GM23338 (cell line): ENCODE results near the gene RPS5. TPM values are rescaled to one million over a fixed set of nuclear protein-coding genes. Genes with fewer than 3 reads are reported as not detected.

ENCODE experiments used
- ATAC-seq: fragments of 200-7000 bp; cut with Tn5 transposase; 3 replicates; pipeline ENCODE4 v1.9.1; 2020
- DNase-seq: peaks from one replicate; pipeline ENCODE4 v3.0.0-alpha.2; 2015; ENCODE audit warnings: low spot score
- H2AFZ ChIP-seq: fragments of 200-600 bp; sonication (generic); 2 replicates; pipeline ENCODE4 v1.8.0; 2016; ENCODE audit warnings: antibody characterized with exemption, mild to moderate bottlenecking, moderate library complexity
- H3F3A ChIP-seq: fragments of 200-600 bp; sonication (generic); replicated peaks from 2 replicates; pipeline ENCODE4 v1.8.0; 2017; ENCODE audit warnings: antibody characterized with exemption, mixed run types, low read depth
- H3K27ac ChIP-seq: fragments of 200-600 bp; sonication (generic); 2 replicates; pipeline ENCODE4 v1.6.1; 2016; ENCODE audit warnings: low read depth
- H3K27me3 ChIP-seq: fragments of 200-600 bp; sonication (generic); 2 replicates; pipeline ENCODE4 v1.8.0; 2016; ENCODE audit warnings: mild to moderate bottlenecking, mixed run types, moderate library complexity; ENCODE audit not compliant: insufficient read depth
- H3K36me3 ChIP-seq: fragments of 200-600 bp; sonication (generic); 2 replicates; pipeline ENCODE4 v1.8.0; 2016; ENCODE audit warnings: mild to moderate bottlenecking; ENCODE audit not compliant: insufficient read depth
- H3K4me1 ChIP-seq: fragments of 200-600 bp; sonication (generic); 2 replicates; pipeline ENCODE4 v1.8.0; 2016; ENCODE audit warnings: mild to moderate bottlenecking, moderate library complexity; ENCODE audit not compliant: insufficient read depth
- H3K4me2 ChIP-seq: fragments of 200-600 bp; sonication (generic); 2 replicates; pipeline ENCODE4 v1.7.1; 2017; ENCODE audit warnings: mixed run types
- H3K4me3 ChIP-seq: fragments of 200-600 bp; sonication (generic); 2 replicates; pipeline ENCODE4 v1.6.1; 2016; ENCODE audit warnings: mixed run types
- H3K79me2 ChIP-seq: fragments of 200-600 bp; sonication (generic); replicated peaks from 2 replicates; pipeline ENCODE4 v1.8.0; 2017; ENCODE audit warnings: mild to moderate bottlenecking; ENCODE audit not compliant: insufficient read depth
- H3K9me2 ChIP-seq: fragments of 200-600 bp; sonication (generic); 2 replicates; pipeline ENCODE4 v1.8.0; 2017; ENCODE audit not compliant: insufficient read depth
- H4K20me1 ChIP-seq: fragments of 200-600 bp; sonication (generic); replicated peaks from 2 replicates; pipeline ENCODE4 v1.8.0; 2017; ENCODE audit warnings: mild to moderate bottlenecking; ENCODE audit not compliant: insufficient read depth
- H3K27ac Mint-ChIP-seq: 2 replicates; pipeline ENCODE4 v1.8.0; 2020; ENCODE audit warnings: inconsistent platforms, mild to moderate bottlenecking, moderate library complexity, mixed read lengths
- H3K27me3 Mint-ChIP-seq: 3 replicates; pipeline ENCODE4 v1.8.0; 2022; ENCODE audit warnings: low read depth, mild to moderate bottlenecking, moderate library complexity, mixed read lengths, inconsistent platforms; ENCODE audit not compliant: insufficient read depth, poor library complexity
- H3K36me3 Mint-ChIP-seq: 3 replicates; pipeline ENCODE4 v1.8.0; 2021; ENCODE audit warnings: low read depth, mild to moderate bottlenecking, inconsistent platforms, moderate library complexity, mixed read lengths
- H3K4me1 Mint-ChIP-seq: 3 replicates; pipeline ENCODE4 v1.8.0; 2020; ENCODE audit warnings: mild to moderate bottlenecking, inconsistent platforms, mixed read lengths
- H3K4me3 Mint-ChIP-seq: 3 replicates; pipeline ENCODE4 v1.8.0; 2021; ENCODE audit warnings: moderate library complexity, mild to moderate bottlenecking, inconsistent platforms, mixed read lengths
- H3K9me3 Mint-ChIP-seq: 3 replicates; pipeline ENCODE4 v1.8.0; 2020; ENCODE audit warnings: moderate library complexity, mild to moderate bottlenecking, inconsistent platforms, mixed read lengths
- CREB1 ChIP-seq: fragments of 250-450 bp; sonication (Bioruptor Pico); IDR thresholded peaks from 2 replicates; pipeline ENCODE4 v1.5.0; 2020; ENCODE audit warnings: low read depth, mild to moderate bottlenecking, moderate library complexity
- EZH2 ChIP-seq: fragments of 200-600 bp; sonication (generic); IDR thresholded peaks from one replicate; pipeline ENCODE4 v1.8.0; 2017; ENCODE audit warnings: antibody characterized with exemption, mild to moderate bottlenecking, low read depth; ENCODE audit not compliant: unreplicated experiment
- EZH2phosphoT487 ChIP-seq: fragments of 200-600 bp; sonication (generic); IDR thresholded peaks from one replicate; pipeline ENCODE4 v1.8.1; 2018; ENCODE audit warnings: antibody characterized with exemption; ENCODE audit not compliant: unreplicated experiment
- JUNB ChIP-seq: IDR thresholded peaks from one replicate; pipeline ENCODE4 v1.6.1; 2016; ENCODE audit warnings: antibody characterized with exemption; ENCODE audit not compliant: unreplicated experiment
- NANOG ChIP-seq: IDR thresholded peaks from 2 replicates; pipeline ENCODE4 v1.6.1; 2016; ENCODE audit warnings: antibody characterized with exemption, borderline replicate concordance
- POLR2AphosphoS5 ChIP-seq: IDR thresholded peaks from 2 replicates; pipeline ENCODE4 v1.6.1; 2016; ENCODE audit warnings: antibody characterized with exemption, low read depth
- STAT1 ChIP-seq: IDR thresholded peaks from one replicate; pipeline ENCODE4 v1.6.1; 2016; ENCODE audit warnings: antibody characterized with exemption; ENCODE audit not compliant: unreplicated experiment
- ZNF114 ChIP-seq: fragments of 250-450 bp; sonication (Bioruptor Pico); IDR thresholded peaks from 2 replicates; pipeline ENCODE4 v1.5.0; 2020; ENCODE audit warnings: mild to moderate bottlenecking, moderate library complexity
- ZNF331 ChIP-seq: fragments of 250-450 bp; sonication (Bioruptor Pico); IDR thresholded peaks from 2 replicates; pipeline ENCODE4 v1.5.0; 2020; ENCODE audit warnings: low read depth, mild to moderate bottlenecking, moderate library complexity
- polyA plus RNA-seq: library from polyadenylated mRNA; unstranded; fragments of >200 nt; fragmentation: Nextera tagmentation; extraction: Ambion mirVana; gene quantifications from 2 replicates; pipeline ENCODE4 v1.2.1, GENCODE V29; 2016
- total RNA-seq: library from RNA; depleted of rRNA; stranded (reverse); fragments of >200 nt; shearing (Covaris generic); gene quantifications from 2 replicates; pipeline ENCODE4 v1.2.3, GENCODE V29; 2014
- TF ChIP-seq, protein P1 (sequence below): IDR thresholded peaks from 2 replicates; pipeline ENCODE4 v1.6.1; 2016; ENCODE audit warnings: antibody characterized with exemption
- TF ChIP-seq, protein P2 (sequence below): IDR thresholded peaks from one replicate; pipeline ENCODE4 v1.6.1; 2018; ENCODE audit warnings: antibody characterized with exemption; ENCODE audit not compliant: unreplicated experiment
- TF ChIP-seq, protein P3 (sequence below), 2 experiments: fragments of 200-600 bp in 1 of 2; sonication (generic) in 1 of 2; conservative IDR thresholded peaks; 2 replicates each; pipeline versions ENCODE4 v1.5.1 to v1.6.1; 2016 to 2017; ENCODE audit warnings: antibody characterized with exemption in 2 of 2, low read depth in 2 of 2, mild to moderate bottlenecking in 2 of 2, moderate library complexity in 1 of 2

Gene RPS5
- total and polyA plus RNA-seq, 2 experiments from 2014 or later = 734 to 2,111 TPM

DNA sequence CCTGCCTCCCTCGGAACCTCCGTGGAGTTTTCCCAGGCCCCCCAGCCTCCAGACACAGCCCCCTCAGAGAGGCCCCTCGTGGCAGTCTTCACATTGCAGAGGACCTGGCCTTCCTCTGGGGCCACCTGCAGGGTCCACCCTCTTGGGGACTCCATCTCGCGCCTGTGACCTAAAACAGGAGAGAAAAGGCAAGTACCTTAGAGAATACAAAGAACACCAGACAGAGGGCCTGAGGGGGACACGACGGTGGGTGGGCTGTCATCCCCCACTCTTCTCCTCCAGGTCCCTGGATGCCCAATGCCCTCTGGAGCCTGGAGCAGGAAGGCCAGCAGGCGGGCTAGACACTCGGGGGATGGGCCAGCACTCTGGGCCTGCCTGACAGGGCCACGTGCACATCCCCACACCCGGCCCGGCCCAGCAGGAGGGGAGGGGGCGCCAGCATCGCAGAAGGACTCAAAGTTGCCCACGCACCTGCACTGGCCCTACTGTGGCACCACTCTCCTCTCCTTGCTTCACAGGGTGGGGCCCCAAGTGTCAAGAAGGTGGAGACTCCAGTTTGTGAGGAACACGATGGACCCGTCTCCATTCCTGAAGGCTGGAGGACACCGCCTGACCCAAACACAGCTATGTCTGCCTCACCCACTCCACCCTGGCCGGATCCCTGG lies 29.5 kb upstream of the RPS5 start:
- Mint-ChIP-seq H3K4me1 (no peaks in the 10 kb centered on the region; the same call in 2 of the 3 replicates), H3K27me3 (peaks cover 6% of the 10 kb centered on the region), H3K4me3 (no peak overlapping the region), H3K9me3 (peaks cover 3% of the 10 kb centered on the region; the same call in 1 of the 3 replicates), H3K36me3 (no peaks in the 10 kb centered on the region), H3K27ac (peak overlapping the region; percentile 84; the same call in 1 of the 2 replicates)
- Histone ChIP-seq H3K4me2 (peak overlapping the region; percentile 83), H3K4me1 (no peaks in the 10 kb centered on the region; the same call in 1 of the 2 replicates), H3K79me2 (no peaks in the 10 kb centered on the region), H3K4me3 (no peak overlapping the region), H4K20me1 (no peaks in the 10 kb centered on the region; the same call in 1 of the 2 replicates), H3F3A (peaks cover 6% of the 10 kb centered on the region), H2AFZ (no peak overlapping the region), H3K9me2 (no peaks in the 10 kb centered on the region), H3K36me3 (no peaks in the 10 kb centered on the region), H3K27ac (no peak overlapping the region), H3K27me3 (peaks cover 33% of the 10 kb centered on the region)
- TF ChIP-seq STAT1 (no peak), NANOG (no peak), ZNF331 (CRISPR knock-in tag) (no peak), ZNF114 (no peak), JUNB (no peak), CREB1 (no peak), EZH2phosphoT487 (no peak), EZH2 (no peak), POLR2AphosphoS5 (no peak)
- TF ChIP-seq, protein P1, sequence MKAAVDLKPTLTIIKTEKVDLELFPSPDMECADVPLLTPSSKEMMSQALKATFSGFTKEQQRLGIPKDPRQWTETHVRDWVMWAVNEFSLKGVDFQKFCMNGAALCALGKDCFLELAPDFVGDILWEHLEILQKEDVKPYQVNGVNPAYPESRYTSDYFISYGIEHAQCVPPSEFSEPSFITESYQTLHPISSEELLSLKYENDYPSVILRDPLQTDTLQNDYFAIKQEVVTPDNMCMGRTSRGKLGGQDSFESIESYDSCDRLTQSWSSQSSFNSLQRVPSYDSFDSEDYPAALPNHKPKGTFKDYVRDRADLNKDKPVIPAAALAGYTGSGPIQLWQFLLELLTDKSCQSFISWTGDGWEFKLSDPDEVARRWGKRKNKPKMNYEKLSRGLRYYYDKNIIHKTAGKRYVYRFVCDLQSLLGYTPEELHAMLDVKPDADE = no peak
- TF ChIP-seq, protein P2, sequence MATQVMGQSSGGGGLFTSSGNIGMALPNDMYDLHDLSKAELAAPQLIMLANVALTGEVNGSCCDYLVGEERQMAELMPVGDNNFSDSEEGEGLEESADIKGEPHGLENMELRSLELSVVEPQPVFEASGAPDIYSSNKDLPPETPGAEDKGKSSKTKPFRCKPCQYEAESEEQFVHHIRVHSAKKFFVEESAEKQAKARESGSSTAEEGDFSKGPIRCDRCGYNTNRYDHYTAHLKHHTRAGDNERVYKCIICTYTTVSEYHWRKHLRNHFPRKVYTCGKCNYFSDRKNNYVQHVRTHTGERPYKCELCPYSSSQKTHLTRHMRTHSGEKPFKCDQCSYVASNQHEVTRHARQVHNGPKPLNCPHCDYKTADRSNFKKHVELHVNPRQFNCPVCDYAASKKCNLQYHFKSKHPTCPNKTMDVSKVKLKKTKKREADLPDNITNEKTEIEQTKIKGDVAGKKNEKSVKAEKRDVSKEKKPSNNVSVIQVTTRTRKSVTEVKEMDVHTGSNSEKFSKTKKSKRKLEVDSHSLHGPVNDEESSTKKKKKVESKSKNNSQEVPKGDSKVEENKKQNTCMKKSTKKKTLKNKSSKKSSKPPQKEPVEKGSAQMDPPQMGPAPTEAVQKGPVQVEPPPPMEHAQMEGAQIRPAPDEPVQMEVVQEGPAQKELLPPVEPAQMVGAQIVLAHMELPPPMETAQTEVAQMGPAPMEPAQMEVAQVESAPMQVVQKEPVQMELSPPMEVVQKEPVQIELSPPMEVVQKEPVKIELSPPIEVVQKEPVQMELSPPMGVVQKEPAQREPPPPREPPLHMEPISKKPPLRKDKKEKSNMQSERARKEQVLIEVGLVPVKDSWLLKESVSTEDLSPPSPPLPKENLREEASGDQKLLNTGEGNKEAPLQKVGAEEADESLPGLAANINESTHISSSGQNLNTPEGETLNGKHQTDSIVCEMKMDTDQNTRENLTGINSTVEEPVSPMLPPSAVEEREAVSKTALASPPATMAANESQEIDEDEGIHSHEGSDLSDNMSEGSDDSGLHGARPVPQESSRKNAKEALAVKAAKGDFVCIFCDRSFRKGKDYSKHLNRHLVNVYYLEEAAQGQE = no peak
- ATAC-seq (no peak), DNase-seq (no peak)

DNA sequence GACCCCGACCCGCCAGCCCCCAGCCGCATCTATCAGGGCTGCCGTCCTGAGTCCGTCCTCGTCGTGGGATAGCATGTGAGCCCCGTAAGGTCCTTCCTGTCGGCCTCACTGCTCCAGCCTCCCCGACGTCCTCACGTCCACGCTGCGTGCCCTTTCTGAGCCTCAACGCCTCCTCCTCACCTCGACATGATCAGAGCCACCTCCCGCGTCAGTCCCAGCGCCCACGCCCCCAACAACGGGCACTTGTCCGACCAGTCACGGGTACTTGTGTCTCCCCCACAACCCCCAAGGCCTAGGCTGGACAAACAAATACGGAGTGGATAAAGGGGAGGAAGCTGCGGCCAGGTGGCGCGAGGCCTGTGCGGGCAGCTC lies 25.2 kb upstream of the RPS5 start:
- peaks cover 6% of the 10 kb centered on the region for H3K27me3 Mint-ChIP-seq
- Histone ChIP-seq H3K4me1 (no peaks in the 10 kb centered on the region; the same call in 1 of the 2 replicates), H3K27me3 (peaks cover 6% of the 10 kb centered on the region; the same call in 1 of the 2 replicates), H3K4me3 (peak overlapping the region; percentile 85), H2AFZ (peak overlapping the region; percentile 95), H3K4me2 (peak overlapping the region; percentile 87), H3K9me2 (no peaks in the 10 kb centered on the region), H3K36me3 (no peaks in the 10 kb centered on the region), H4K20me1 (no peaks in the 10 kb centered on the region; the same call in 1 of the 2 replicates), H3K27ac (peak overlapping the region; percentile 84), H3F3A (no peaks in the 10 kb centered on the region; the same call in 1 of the 2 replicates), H3K79me2 (no peaks in the 10 kb centered on the region)
- DNase-seq = peak; percentile 64
- H3K4me3 Mint-ChIP-seq = peak overlapping the region; percentile 96
- peak overlapping the region; percentile 99 for H3K27ac Mint-ChIP-seq
- no peaks in the 10 kb centered on the region; the same call in 2 of the 3 replicates for H3K4me1 Mint-ChIP-seq
- ATAC-seq = peak; percentile 23
- no peaks in the 10 kb centered on the region for H3K36me3 Mint-ChIP-seq
- H3K9me3 Mint-ChIP-seq = peaks cover 3% of the 10 kb centered on the region; the same call in 1 of the 3 replicates
- TF ChIP-seq CREB1 (no peak), EZH2phosphoT487 (no peak), POLR2AphosphoS5 (no peak)
- TF ChIP-seq, protein P3, sequence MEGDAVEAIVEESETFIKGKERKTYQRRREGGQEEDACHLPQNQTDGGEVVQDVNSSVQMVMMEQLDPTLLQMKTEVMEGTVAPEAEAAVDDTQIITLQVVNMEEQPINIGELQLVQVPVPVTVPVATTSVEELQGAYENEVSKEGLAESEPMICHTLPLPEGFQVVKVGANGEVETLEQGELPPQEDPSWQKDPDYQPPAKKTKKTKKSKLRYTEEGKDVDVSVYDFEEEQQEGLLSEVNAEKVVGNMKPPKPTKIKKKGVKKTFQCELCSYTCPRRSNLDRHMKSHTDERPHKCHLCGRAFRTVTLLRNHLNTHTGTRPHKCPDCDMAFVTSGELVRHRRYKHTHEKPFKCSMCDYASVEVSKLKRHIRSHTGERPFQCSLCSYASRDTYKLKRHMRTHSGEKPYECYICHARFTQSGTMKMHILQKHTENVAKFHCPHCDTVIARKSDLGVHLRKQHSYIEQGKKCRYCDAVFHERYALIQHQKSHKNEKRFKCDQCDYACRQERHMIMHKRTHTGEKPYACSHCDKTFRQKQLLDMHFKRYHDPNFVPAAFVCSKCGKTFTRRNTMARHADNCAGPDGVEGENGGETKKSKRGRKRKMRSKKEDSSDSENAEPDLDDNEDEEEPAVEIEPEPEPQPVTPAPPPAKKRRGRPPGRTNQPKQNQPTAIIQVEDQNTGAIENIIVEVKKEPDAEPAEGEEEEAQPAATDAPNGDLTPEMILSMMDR (conservative IDR thresholded peaks at IDR 0.05; ENCODE audit: low read depth in 2 of 2) = 0 out of 4 replicates have a peak, but pooled peaks of 1 of the 2 experiments have one; percentile 5
